ENCODE results near the gene ANKRD34C.

DNA sequence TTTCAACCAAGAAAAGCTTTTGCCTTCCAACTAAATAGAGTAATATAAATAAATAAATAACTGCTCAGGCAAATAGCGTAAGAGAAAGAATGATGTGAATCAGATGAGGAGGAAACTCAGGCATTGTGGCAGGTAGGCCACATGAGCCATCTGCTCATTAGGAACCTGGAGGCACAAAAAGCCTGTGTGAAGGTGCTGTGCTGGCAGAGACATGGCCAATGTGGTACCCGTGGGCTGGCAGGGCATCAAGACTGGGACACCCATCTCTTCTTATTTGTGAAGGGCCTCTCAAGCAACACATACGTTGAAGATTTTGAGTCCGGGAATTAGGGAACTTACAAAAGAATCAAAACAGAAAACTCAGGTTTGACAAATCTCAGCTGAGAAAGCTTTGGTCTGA is 9.5 kb downstream of the ANKRD34C start:
- TF ChIP-seq, protein P1, sequence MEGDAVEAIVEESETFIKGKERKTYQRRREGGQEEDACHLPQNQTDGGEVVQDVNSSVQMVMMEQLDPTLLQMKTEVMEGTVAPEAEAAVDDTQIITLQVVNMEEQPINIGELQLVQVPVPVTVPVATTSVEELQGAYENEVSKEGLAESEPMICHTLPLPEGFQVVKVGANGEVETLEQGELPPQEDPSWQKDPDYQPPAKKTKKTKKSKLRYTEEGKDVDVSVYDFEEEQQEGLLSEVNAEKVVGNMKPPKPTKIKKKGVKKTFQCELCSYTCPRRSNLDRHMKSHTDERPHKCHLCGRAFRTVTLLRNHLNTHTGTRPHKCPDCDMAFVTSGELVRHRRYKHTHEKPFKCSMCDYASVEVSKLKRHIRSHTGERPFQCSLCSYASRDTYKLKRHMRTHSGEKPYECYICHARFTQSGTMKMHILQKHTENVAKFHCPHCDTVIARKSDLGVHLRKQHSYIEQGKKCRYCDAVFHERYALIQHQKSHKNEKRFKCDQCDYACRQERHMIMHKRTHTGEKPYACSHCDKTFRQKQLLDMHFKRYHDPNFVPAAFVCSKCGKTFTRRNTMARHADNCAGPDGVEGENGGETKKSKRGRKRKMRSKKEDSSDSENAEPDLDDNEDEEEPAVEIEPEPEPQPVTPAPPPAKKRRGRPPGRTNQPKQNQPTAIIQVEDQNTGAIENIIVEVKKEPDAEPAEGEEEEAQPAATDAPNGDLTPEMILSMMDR (conservative IDR thresholded peaks at IDR 0.05; ENCODE audit: low read depth in 2 of 2) = no peak
- no peak for TF ChIP-seq EZH2phosphoT487 (IDR thresholded peaks at IDR 0.05; ENCODE audit: unreplicated experiment)
- no peak for TF ChIP-seq POLR2AphosphoS5 (IDR thresholded peaks at IDR 0.05; ENCODE audit: low read depth)
- TF ChIP-seq, protein P2, sequence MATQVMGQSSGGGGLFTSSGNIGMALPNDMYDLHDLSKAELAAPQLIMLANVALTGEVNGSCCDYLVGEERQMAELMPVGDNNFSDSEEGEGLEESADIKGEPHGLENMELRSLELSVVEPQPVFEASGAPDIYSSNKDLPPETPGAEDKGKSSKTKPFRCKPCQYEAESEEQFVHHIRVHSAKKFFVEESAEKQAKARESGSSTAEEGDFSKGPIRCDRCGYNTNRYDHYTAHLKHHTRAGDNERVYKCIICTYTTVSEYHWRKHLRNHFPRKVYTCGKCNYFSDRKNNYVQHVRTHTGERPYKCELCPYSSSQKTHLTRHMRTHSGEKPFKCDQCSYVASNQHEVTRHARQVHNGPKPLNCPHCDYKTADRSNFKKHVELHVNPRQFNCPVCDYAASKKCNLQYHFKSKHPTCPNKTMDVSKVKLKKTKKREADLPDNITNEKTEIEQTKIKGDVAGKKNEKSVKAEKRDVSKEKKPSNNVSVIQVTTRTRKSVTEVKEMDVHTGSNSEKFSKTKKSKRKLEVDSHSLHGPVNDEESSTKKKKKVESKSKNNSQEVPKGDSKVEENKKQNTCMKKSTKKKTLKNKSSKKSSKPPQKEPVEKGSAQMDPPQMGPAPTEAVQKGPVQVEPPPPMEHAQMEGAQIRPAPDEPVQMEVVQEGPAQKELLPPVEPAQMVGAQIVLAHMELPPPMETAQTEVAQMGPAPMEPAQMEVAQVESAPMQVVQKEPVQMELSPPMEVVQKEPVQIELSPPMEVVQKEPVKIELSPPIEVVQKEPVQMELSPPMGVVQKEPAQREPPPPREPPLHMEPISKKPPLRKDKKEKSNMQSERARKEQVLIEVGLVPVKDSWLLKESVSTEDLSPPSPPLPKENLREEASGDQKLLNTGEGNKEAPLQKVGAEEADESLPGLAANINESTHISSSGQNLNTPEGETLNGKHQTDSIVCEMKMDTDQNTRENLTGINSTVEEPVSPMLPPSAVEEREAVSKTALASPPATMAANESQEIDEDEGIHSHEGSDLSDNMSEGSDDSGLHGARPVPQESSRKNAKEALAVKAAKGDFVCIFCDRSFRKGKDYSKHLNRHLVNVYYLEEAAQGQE (IDR thresholded peaks at IDR 0.05; ENCODE audit: unreplicated experiment) = no peak
- no peak for TF ChIP-seq EZH2 (IDR thresholded peaks at IDR 0.05; ENCODE audit: low read depth, unreplicated experiment)
- no peak for TF ChIP-seq CREB1 (CRISPR knock-in tag; IDR thresholded peaks at IDR 0.05; ENCODE audit: low read depth)
- TF ChIP-seq ZNF331 (CRISPR knock-in tag; IDR thresholded peaks at IDR 0.05; ENCODE audit: low read depth) = no peak
- TF ChIP-seq JUNB (IDR thresholded peaks at IDR 0.05; ENCODE audit: unreplicated experiment) = no peak

All from GM23338 (cell line).